HG02642 (cell line): Measurements from ENCODE around the gene TMCC1.
A peak's percentile ranks its signal among the peaks of the same experiment; 100 is the strongest.
"Not testable (repeated sequence)": the region's sequence is repeated elsewhere in the genome, so short reads cannot be mapped to it uniquely, and the experiment has no call there.

ENCODE experiments used
- ATAC-seq: cut with Tn5 transposase; IDR thresholded peaks from one replicate; pipeline ENCODE4 v1.9.1; 2021; ENCODE audit warnings: mild to moderate bottlenecking; ENCODE audit not compliant: unreplicated experiment, poor library complexity

The TMCC1 gene

DNA sequence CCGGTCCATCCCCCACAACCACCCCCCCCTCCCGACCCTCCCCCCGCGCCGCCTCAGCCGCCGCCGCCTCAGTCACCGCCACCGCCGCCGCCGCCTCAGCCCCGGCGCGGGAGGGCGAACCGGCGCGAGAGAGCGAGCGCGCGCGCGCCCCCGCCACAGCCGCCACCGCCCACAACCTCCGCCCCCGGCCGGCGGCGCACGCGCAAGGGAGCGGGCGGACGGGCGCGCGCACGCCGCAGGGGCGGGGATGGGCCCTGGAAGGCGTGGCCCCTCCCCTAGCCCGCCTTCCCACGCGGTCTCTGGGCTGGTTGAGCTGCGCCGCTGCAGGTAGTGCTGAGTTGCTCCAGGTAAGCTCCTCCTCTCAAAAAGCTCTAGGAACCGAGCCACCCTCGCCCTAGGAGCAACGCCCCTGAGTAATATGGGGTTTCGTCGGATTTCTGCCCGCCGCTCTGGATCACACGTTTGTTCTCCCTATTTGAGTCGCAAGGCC lies at the start of gene TMCC1:
TSS of gene TMCC1 (minus strand) at position 131 of the 490 bp plus-strand sequence.
- peak; percentile 87 for ATAC-seq

DNA sequence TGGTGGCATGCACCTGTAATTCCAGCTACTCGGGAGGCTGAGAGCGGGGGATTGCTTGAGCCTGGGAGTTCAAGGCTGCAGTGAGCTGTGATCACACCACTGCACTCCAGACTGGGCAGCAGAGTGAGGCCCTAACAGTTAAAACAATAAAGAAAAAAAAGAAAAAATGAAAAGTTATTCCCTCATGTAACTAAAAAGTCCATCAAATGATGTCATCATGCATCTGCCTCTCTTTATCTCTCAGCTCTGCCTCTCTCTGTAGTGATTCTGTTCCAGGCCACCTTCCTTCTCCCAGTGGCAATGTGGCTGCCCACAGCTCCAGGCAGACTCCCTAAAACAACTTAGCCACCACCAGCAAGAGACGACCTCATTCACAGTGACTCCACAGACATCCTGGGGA lies 49.5 kb upstream of the TMCC1 start:
- ATAC-seq = no peak

DNA sequence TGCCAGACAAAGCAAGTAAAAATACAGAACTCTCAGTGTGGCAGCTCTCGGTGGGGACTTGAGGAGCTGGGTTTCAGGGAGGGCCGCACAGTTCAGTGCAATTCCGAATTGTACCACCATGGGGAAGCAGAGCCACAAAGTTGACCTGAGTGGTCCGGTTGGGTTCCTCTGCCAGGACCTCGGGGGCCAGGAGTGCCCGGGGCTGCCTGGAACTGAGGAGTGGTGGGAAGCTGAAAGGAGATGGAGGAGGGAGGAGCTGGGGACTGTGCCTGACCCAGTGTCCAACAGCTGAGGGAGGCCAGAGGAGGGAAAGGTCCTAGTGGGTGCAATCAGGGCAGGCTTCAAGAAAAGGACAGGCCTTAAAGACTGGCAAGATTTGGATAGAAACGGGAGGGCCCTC lies 48.8 kb upstream of the TMCC1 start:
- ATAC-seq = peak; percentile 75

DNA sequence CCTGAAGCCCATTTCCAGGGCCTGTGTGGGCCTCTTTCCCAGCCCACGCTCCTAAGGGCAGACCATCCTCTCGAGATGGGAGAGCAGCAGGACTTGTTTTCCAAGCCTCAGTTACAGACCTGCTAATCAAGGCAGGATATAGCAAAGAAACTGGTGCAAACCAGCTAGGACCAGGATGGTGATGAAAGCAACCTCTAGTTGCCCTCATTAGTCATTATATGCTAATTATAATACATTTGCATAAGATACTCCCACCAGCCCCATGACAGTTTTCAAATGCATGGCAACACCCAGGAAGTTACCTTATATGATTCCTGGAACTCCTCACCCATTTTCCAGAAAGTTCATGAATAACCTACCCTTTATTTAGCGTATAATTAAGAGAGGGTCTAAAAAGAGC lies 46.6 kb upstream of the TMCC1 start:
- ATAC-seq = no peak

DNA sequence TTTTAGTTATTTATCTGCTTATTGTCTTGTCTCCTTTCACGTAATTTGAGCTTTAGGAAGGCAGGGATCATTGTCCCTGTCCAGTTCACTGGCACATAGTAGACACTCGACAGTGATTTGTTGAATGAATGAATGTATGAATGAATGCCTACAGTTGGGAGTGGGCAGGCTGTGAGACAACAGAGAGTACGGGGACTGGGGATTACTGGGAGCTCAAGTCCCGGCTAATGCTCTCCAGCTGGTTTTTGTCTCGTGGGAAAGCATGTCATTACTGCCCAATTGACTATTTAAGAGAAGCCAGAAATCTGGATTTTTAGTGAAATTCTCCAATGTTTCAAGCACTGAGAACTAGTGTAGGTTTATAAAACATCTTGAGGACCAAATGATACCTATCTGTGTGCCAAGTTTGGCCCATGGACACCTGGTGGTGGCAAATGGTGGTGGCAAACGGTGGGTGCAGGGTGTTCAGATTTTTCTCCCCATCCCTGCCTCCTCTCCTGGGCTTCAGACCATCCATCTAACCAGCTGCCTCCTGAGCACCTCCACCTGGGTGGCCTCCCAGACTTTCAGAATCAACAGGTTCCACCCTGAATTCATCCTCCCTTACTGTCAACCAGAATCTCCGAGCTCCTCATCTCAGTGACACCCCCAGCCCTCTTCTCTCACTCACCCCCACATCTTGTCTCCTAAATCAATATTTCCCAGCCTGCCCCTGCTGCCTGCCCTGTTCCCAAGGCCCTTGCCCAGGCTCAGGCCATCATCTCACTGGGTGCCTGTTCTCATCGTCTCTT lies 44.8 kb upstream of the TMCC1 start:
- ATAC-seq = no peak

DNA sequence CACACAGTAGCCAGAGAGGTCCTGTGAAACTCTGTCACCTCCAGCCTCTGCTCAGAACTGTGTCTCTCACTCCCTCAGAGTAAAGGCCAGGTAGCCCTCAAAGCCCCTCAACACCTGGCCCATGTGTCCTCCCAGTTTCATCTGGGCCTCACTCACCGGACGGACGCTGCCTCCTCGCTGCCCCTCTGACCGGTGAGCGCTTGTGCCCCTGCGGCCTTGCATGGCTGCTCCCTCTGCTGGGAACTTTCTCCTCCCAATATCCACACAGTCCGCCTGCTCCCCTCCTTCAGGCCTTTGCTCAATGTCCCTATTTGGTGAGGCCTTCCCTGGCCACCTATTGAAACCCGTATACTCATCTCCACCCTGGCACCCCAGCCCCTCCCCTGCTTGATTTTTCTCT lies 44.2 kb upstream of the TMCC1 start:
- ATAC-seq = no peak

DNA sequence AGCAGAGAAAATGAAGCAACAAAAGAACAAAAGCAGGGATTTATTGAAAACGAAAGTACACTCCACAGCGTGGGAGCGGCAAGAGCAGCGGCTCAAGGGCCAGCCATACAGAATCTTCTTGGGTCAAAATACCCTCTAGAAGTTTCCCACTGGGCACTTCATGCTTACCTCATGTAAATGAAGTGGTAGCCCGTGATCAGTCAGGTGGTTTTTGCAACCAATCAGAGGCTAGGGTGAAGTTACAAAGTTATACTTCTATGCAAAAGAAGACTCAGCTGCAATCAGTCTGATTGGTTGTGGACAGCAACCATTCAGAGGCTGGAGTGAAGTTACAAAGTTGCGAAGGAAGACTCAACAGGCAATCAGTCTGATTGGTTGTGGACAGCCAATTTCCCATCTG lies 43.2 kb upstream of the TMCC1 start:
- no peak for ATAC-seq

DNA sequence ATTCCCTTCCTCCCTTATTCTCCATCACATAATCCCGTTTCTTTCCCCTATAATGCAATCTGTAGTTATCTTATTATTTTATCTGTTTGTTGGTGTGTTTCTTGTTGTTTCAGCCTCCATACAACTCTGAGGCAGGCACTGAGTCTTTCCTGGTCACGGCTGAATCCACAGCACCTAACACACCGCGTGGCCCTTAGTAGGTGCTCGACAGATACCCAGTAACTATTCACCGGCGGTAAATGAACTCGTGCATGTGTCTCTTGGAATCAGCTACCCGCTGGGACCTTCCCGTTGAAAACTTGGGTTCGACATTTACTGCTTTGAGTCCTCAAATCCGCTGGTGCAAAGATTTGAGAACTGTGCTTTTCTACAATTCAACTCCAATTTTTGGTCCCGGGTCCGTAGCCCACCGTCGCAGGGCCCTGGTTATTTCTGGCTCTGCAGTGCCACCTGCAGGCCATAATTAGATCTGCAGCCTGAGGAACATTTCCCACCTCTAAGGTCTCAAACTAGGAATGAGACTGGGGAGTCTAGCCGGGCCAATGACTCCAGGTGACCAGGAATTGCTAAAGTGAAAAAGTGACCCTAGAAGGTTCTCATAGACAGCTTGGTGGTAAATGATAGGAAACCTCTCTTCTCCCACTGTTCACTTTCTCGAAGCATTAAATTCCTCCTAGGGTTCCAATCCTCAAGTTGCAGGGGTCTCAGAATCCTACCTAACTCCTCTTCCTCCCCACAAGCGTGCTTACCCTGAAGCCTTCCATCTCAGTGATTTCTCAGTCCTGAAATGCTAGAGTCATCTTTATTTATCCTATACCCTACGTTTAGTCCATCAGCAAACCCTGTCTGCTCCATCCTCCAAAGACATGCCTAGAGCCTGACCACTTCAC lies 41.0 kb upstream of the TMCC1 start:
- ATAC-seq = no peak

DNA sequence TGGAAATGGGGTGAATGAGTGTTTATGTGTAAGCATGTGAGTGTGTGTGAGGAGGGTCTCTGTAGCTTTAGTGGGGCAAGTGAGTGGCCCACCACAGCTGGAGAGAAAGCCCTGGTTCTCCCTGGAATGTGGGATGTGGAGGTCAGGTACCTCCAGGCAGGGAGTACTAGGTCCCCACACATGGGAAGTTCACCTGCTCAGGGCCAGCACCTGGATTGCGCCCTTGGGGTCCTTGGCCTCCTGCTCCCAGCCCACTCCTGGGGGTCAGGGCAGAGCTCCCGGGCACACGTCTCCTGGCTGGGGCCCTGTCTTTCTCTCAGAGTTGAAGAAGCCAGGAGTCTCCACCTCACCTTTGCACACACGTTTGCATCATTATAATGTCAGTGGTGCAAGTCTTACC lies 40.0 kb upstream of the TMCC1 start:
- ATAC-seq = no peak

DNA sequence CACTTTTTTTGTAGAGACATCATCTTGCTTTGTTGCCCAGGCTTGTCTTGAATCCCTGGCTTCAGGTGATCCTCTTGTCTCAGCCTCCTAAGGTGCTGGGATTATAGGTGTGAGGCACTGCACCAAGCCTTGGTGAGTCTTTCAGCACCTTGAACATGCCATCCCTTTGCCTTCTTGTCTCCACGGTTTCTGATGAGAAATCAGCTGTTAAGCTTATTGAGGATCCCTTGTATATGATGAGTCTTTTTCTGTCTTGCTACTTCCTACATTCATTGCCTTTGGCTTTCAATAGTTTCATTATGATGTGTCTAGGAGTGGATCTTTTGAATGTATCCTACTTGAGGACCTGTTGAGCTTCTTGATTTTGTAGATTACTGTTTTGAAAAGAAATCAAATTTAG lies 35.9 kb upstream of the TMCC1 start:
- ATAC-seq = no peak

DNA sequence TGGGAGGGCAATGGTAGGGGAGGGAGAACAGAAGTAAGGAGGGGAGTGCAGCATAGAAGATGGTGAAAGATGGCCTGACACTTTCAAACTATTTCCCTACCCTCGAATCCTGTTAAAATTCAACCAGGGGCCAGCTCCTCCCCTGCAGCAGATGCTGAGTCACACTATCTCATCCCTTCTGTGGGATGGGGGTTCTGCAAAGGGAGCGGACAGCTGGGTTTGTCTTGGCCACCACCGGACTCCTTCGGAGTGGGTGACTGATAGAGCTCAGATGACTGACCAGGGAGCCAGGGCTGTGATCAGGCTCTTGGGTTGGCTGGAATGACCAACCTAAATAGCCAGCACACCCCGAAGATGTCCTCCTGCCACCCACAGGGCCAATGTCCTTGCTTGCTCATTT lies 33.6 kb upstream of the TMCC1 start:
- no peak for ATAC-seq

DNA sequence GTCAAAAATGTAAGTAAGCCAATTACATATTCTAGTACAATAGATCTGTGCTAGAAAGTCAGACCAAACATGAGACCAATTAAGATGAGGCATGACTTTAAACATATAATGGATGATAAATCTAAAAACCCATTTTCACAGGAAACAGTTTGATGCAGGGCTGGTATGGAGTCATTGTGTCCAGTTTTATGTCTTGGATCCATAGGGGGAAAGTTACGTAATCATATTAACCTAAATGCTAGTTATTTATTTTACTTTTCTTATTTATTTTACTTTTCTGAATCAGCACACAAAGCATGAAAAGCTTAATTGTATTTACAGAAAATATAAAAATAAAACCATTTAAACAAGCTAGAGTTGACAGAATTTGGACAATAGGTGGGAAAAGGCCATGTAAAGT lies 26.3 kb upstream of the TMCC1 start:
- ATAC-seq = no peak

DNA sequence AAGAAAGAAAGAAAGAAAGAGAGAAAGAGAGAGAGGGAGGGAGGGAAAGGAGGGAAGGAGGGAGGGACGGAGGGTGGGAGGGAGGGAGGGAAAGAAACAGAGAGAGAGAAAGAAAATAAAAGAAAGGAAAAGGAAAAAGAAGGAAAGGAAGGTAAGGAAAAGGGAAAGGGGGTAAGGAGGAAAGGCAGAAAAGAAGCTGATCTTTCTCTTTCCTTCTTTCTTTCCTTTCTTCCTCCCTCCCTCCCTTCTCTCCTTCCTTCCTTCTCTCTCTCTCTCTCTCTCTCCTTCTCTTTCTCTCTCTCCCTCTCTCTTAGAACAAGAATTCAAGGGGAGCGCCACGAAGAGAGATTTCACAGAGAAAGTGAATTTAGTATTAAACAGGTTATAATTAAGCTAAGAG lies 25.8 kb upstream of the TMCC1 start:
- no peak for ATAC-seq

DNA sequence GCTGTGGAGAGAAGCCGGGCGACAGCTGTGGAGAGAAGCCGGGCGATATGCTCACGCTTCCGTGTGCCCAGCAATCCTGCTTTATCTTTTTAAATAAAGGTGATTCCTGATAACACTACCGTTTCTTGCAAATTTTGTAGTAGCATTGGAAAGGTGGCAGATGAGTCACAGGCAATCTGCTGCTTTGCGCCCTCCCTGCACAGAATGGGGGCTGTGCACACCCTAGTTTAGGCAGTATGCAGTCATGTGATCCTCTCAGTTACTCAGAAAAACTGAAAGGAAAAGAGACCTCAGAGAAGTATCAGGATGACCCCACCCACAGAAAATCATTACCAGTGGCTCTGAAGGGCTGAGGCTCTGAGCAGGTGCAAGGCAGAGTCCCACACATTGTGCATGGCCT lies 24.9 kb upstream of the TMCC1 start:
- ATAC-seq = no peak

DNA sequence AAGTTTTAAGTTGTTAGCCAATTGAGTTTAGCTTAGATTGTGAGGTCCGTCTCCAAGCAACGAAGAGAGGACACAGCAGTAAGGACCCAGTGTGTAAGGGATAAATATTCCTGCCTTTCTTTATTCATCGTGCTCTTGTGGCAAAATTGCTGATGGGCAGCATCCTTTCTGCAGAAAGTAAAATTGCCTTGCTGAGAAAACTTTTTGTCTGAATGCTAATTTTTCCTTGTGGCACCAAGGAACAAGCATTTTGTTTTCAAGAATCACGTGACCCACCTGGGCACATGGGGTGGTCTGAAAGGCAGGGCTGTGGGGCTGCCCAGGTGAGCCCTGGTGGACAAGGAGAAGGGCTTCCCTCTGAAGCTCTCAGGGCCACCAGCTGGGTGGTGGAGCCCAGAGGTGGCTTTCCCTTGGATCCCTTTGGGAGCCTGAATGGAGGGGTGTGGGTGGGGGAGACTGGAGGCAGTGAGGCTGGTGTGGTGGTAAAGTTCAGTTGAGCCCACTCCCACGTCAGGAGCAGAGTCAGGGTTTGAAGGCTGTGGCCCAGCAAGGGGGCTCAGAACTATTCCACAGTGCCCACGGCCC lies 24.0 kb upstream of the TMCC1 start:
- ATAC-seq = no peak

DNA sequence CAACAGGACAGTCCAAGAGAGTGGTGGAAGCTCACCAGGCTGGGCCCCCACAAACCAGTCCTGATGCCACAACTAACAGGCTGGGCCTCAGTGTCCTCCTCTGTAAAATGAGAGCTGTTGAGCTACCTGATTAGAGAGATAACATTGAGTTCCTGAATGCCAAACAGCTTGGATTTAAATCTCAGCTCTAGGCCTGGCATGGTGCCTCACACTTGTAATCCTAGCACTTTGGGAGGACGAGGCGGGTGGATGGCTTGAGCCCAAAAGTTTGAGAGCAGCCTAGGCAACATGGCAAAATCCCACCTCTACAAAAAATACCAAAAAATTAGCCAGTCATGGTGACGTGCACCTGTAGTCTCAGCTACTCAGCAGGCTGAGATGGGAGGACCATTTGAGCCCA lies 20.1 kb upstream of the TMCC1 start:
- no peak for ATAC-seq

DNA sequence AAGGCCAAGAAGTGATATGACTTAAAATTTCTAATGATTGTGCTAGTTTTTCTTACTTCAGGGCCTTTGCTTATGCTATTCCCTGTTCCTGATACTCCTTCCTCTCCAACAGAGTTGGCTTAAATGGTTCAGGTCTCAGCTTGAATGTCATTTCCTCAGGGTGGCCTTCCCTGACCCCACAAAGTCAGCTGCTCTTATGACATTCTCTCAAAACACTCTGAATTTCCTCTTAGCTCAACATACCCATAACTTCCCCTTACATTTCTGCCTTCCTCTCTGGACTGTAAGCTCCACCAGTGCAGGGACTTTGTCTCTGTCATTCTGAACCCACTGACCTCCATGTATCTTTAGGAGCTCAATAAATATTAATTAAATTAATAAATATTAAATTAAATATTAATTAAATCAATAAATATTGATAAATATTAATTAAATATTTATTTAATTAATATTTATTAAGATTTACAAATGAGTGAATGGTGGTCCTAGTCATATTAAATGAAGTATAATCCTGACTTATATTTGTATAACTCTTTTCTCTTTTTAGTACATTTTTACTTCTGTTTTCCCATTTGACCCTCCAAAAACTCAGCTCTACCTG lies 17.9 kb upstream of the TMCC1 start:
- ATAC-seq = no peak

DNA sequence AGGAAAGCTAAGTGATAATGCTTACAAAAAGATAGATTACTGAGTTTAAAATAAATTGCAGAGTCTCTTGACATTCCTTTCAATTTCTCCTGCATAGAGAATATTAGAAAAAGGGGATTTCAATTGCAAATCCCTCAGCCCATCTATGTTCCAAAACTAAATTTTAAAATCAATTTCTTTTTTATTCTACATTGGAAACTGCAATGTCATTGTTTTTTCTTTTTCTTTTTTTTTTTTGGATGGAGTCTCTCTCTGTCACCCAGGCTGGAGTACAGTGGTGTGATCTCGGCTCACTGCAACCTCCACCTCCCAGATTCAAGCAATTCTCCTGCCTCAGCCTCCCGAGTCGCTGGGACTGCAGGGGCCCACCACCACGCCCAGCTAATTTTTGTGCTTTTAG lies 15.7 kb upstream of the TMCC1 start:
- not testable (repeated sequence) for ATAC-seq

DNA sequence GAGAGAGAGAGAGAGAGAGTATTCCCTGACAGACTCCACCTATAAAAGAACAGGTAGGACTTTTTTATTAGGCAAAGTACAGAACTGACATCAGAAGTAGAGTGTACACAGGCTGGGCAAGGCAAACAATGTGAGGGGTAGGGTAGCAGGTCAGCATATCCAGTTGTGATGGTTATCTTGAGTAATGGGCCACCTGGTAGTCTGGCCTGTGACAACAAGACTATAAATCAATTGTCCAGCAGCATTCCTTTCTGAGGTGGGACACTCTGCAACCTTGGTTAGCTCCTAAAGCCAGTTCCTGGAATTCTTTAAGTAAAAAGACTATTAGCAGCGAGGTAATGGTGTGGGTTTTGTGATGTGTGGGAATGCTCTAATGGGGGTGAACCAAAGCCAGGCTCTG lies 14.9 kb upstream of the TMCC1 start:
- no peak for ATAC-seq

DNA sequence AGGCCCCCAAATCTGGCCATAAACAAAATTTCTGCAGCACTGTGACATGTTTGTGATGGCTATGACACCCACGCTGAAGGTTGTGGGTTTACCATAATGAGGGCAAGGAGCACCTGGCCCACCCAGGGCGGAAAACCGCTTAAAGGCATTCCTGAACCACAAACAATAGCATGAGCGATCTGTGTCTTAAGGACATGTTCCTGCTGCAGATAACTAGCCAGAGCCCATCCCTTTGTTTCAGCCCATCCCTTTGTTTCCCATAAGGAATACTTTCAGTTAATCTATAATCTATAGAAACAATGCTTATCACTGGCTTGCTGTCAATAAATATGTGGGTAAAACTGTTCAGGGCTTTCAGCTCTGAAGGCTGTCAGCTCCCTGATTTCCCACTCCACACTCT lies 7.8 kb upstream of the TMCC1 start:
- not testable (repeated sequence) for ATAC-seq

DNA sequence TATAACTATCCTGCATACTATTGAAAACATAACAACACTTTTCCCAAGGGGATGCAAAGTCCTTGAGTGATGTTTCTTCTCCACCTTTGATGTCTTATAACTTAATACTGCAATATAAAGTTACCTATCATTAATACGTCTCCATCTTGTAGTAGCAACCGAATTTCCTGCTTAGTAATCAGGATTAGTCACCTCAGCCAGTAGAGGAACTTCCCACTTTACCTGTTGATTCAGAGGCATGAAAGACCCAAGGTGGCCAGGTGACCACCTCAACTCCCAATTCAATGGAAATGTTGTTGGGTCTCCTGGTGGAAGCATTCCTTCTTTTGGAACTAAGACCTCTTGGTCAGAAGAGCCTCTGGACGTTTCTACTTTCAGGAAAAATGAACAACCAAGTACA lies 3.5 kb upstream of the TMCC1 start:
- no peak for ATAC-seq
